Calu3 (cell line): ENCODE data around the gene HSPA1B. TPM values are rescaled to one million over a fixed set of nuclear protein-coding genes. Genes with fewer than 3 reads are reported as not detected.
A peak's percentile ranks its signal among the peaks of the same experiment; 100 is the strongest.

Experiments used
- BruUV-seq: library from RNA; stranded (reverse); fragments of 400-500 nt; replicated peaks from 2 replicates; lab custom pipeline; 2021; lab: Mats Ljungman, UMichigan
- CTCF ChIA-PET: fragments of 300-600 bp; sonication (Branson Sonifier 250); formaldehyde crosslinking; loops from one replicate; lab custom pipeline; 2022; ENCODE audit warnings: antibody characterized with exemption; lab: Charles Lee
- DNase-seq: peaks from one replicate; pipeline ENCODE4 v3.0.0; 2022
- H3K27ac Mint-ChIP-seq: one replicate; pipeline ENCODE4 v1.8.0; 2022; ENCODE audit warnings: mixed read lengths; ENCODE audit not compliant: unreplicated experiment
- H3K27me3 Mint-ChIP-seq: one replicate; pipeline ENCODE4 v1.8.0; 2022; ENCODE audit warnings: mixed read lengths; ENCODE audit not compliant: unreplicated experiment
- H3K36me3 Mint-ChIP-seq: one replicate; pipeline ENCODE4 v1.8.0; 2022; ENCODE audit warnings: mild to moderate bottlenecking, moderate library complexity, mixed read lengths; ENCODE audit not compliant: insufficient read depth, unreplicated experiment
- H3K4me1 Mint-ChIP-seq: one replicate; pipeline ENCODE4 v1.8.0; 2022; ENCODE audit warnings: mild to moderate bottlenecking, low read depth, mixed read lengths; ENCODE audit not compliant: unreplicated experiment
- H3K4me3 Mint-ChIP-seq: one replicate; pipeline ENCODE4 v1.8.0; 2022; ENCODE audit warnings: mild to moderate bottlenecking, low read depth, moderate library complexity, mixed read lengths; ENCODE audit not compliant: unreplicated experiment
- H3K9me3 Mint-ChIP-seq: one replicate; pipeline ENCODE4 v1.8.0; 2022; ENCODE audit warnings: low read depth, mixed read lengths; ENCODE audit not compliant: unreplicated experiment
- CTCF ChIP-seq: fragments of 200-600 bp; IDR thresholded peaks from one replicate; pipeline ENCODE4 v1.8.0; 2022; ENCODE audit warnings: antibody characterized with exemption; ENCODE audit not compliant: unreplicated experiment
- intact Hi-C: fragments of 100-400 bp; cut with micrococcal nuclease; formaldehyde crosslinking; loops from one replicate; pipeline ENCODE4 v1.10.0; 2022; ENCODE audit not compliant: unreplicated experiment
- total RNA-seq: library from RNA; stranded (reverse); gene quantifications from 2 replicates; pipeline ENCODE4 v1.2.3, GENCODE V29; 2022

HSPA1B gene
- total RNA-seq, 1 experiment from 2014 or later, result 705 TPM

- intact Hi-C loops, result no loop called here
- peak overlapping the region; percentile 89 for H3K27ac Mint-ChIP-seq
- H3K9me3 Mint-ChIP-seq, result no peaks in the 10 kb centered on the region
- no peak for TF ChIP-seq CTCF
- BruUV-seq, result no TSS peak
- no peak for DNase-seq
- H3K27me3 Mint-ChIP-seq, result no peaks in the 10 kb centered on the region
- peaks cover 49% of the 10 kb centered on the region for H3K4me1 Mint-ChIP-seq
- H3K36me3 Mint-ChIP-seq, result peaks cover 90% of the 10 kb centered on the region
- CTCF ChIA-PET, result interaction anchor here (0.6 to 1.1 kb wide), 2 partner anchors 67 to 153 kb away, joined by 3 read pairs; partner anchors contain the start of gene CFB
- H3K4me3 Mint-ChIP-seq, result peak overlapping the region; percentile 88
Measured at GRCh38 chr6:31878222-31878621, 50.7 kb downstream of the HSPA1B start.

GRCh38 chr6:31878726-31879125 lies 51.2 kb downstream of the HSPA1B start, which contains the start of gene SLC44A4:
TSS of gene SLC44A4 (minus strand) at chr6:31878997. CDS start at chr6:31878980, 17 bp downstream.
- H3K27me3 Mint-ChIP-seq, result no peaks in the 10 kb centered on the region
- no peaks in the 10 kb centered on the region for H3K9me3 Mint-ChIP-seq
- peak within 1 kb of the TSS; percentile 88 for H3K4me3 Mint-ChIP-seq
- intact Hi-C loops, result no loop called here
- peak; percentile 74 for DNase-seq
- peak within 1 kb of the TSS; percentile 89 for H3K27ac Mint-ChIP-seq
- BruUV-seq, result no TSS peak
- CTCF ChIA-PET, result interaction anchor here (0.5 to 1.1 kb wide), 4 partner anchors 9 to 153 kb away, joined by 3 read pairs; partner anchors contain the start of genes CFB, NELFE and SKIC2
- peaks cover 49% of the 10 kb centered on the region for H3K4me1 Mint-ChIP-seq
- no peak for TF ChIP-seq CTCF
- H3K36me3 Mint-ChIP-seq, result peaks cover 86% of the 10 kb centered on the region

GRCh38 chr6:31879143-31879542 lies 51.6 kb downstream of the HSPA1B start:
- Mint-ChIP-seq H3K36me3 (peaks cover 86% of the 10 kb centered on the region), H3K27ac (peak overlapping the region; percentile 89), H3K27me3 (no peaks in the 10 kb centered on the region), H3K4me3 (peak overlapping the region; percentile 88), H3K4me1 (peaks cover 49% of the 10 kb centered on the region), H3K9me3 (no peaks in the 10 kb centered on the region)
- CTCF ChIA-PET, result interaction anchor here (0.5 to 1.1 kb wide), 3 partner anchors 8 to 80 kb away, joined by 3 read pairs; partner anchors contain the start of genes CFB, NELFE and SKIC2
- DNase-seq, result peak; percentile 28
- TF ChIP-seq CTCF, result no peak
- intact Hi-C loops, result no loop called here
- TSS peak; percentile 92 for BruUV-seq

Other genes starting within 250 kb of the HSPA1B start
- gene LTB, start 245.3 kb upstream of the HSPA1B start, total RNA-seq, result 0.44 and 1.4 TPM in 2 replicates
- gene LST1, start 241.5 kb upstream of the HSPA1B start, total RNA-seq, result 0.94 TPM in 1 of 2 replicates, not detected in the other
- not detected in 2 replicates for gene NCR3, start 234.7 kb upstream of the HSPA1B start, total RNA-seq
- gene AIF1, start 212.5 kb upstream of the HSPA1B start, total RNA-seq, result not detected in 2 replicates
- gene PRRC2A, start 207.0 kb upstream of the HSPA1B start, total RNA-seq, result 473 and 509 TPM in 2 replicates
- 617 and 663 TPM in 2 replicates for gene BAG6, start 175.1 kb upstream of the HSPA1B start, total RNA-seq
- gene APOM, start 171.8 kb upstream of the HSPA1B start, total RNA-seq, result 2.6 and 3.6 TPM in 2 replicates
- gene C6orf47, start 167.0 kb upstream of the HSPA1B start, total RNA-seq, result 40.3 and 42.9 TPM in 2 replicates
- 32.2 and 35.6 TPM in 2 replicates for gene GPANK1, start 162.7 kb upstream of the HSPA1B start, total RNA-seq
- 337 and 357 TPM in 2 replicates for gene CSNK2B, start 161.7 kb upstream of the HSPA1B start, total RNA-seq
- gene LY6G5B, start 157.8 kb upstream of the HSPA1B start, total RNA-seq, result 44.6 and 45.1 TPM in 2 replicates
- 4.9 and 5.4 TPM in 2 replicates for gene LY6G5C, start 146.7 kb upstream of the HSPA1B start, total RNA-seq
- gene ABHD16A, start 124.4 kb upstream of the HSPA1B start, total RNA-seq, result 89.9 and 99.1 TPM in 2 replicates
- gene LY6G6F, start 120.9 kb upstream of the HSPA1B start, total RNA-seq, result not detected in 2 replicates
- gene LY6G6D, start 112.4 kb upstream of the HSPA1B start, total RNA-seq, result not detected in 2 replicates
- 1.0 TPM in 1 of 2 replicates, not detected in the other for gene LY6G6C, start 106.0 kb upstream of the HSPA1B start, total RNA-seq
- gene MPIG6B, start 104.4 kb upstream of the HSPA1B start, total RNA-seq, result not detected in 2 replicates
- 81.4 and 89.6 TPM in 2 replicates for gene DDAH2, start 98.4 kb upstream of the HSPA1B start, total RNA-seq
- 943 and 1,109 TPM in 2 replicates for gene CLIC1, start 91.2 kb upstream of the HSPA1B start, total RNA-seq
- gene MSH5, start 87.7 kb upstream of the HSPA1B start, total RNA-seq, result 156 and 176 TPM in 2 replicates
- 26.6 and 30.3 TPM in 2 replicates for gene SAPCD1, start 65.1 kb upstream of the HSPA1B start, total RNA-seq
- 22.1 and 37.6 TPM in 2 replicates for gene VWA7, start 50.4 kb upstream of the HSPA1B start, total RNA-seq
- 316 and 331 TPM in 2 replicates for gene VARS1, start 32.0 kb upstream of the HSPA1B start, total RNA-seq
- gene LSM2, start 20.8 kb upstream of the HSPA1B start, total RNA-seq, result 126 and 144 TPM in 2 replicates
- gene HSPA1L, start 12.5 kb upstream of the HSPA1B start, total RNA-seq, result 4.2 and 4.3 TPM in 2 replicates
- gene HSPA1A, start 12.2 kb upstream of the HSPA1B start, total RNA-seq, result 1,238 and 1,263 TPM in 2 replicates
- gene NEU1, start 35.1 kb downstream of the HSPA1B start, total RNA-seq, result 133 and 159 TPM in 2 replicates
- 185 and 238 TPM in 2 replicates for gene SLC44A4, start 51.3 kb downstream of the HSPA1B start, total RNA-seq
- 131 and 138 TPM in 2 replicates for gene EHMT2, start 70.0 kb downstream of the HSPA1B start, total RNA-seq
- gene ZBTB12, start 74.3 kb downstream of the HSPA1B start, total RNA-seq, result 22.6 and 28.1 TPM in 2 replicates
- 5.0 and 6.3 TPM in 2 replicates for gene C2, start 100.0 kb downstream of the HSPA1B start, total RNA-seq
- 944 and 1,205 TPM in 2 replicates for gene CFB, start 118.4 kb downstream of the HSPA1B start, total RNA-seq
- 141 and 157 TPM in 2 replicates for gene NELFE, start 131.2 kb downstream of the HSPA1B start, total RNA-seq
- gene SKIC2, start 131.4 kb downstream of the HSPA1B start, total RNA-seq, result 182 and 201 TPM in 2 replicates
- gene DXO, start 144.4 kb downstream of the HSPA1B start, total RNA-seq, result 40.9 and 43.6 TPM in 2 replicates
- gene C4A, start 154.3 kb downstream of the HSPA1B start, total RNA-seq, result 13.1 and 20.8 TPM in 2 replicates
- 7.8 and 13.4 TPM in 2 replicates for gene C4B, start 187.1 kb downstream of the HSPA1B start, total RNA-seq
- 0.76 and 0.78 TPM in 2 replicates for gene CYP21A2, start 210.7 kb downstream of the HSPA1B start, total RNA-seq